ENCODE measurements around the gene ARHGAP15. TPM values are rescaled to one million over a fixed set of nuclear protein-coding genes. Genes with fewer than 3 reads are reported as not detected.

The ARHGAP15 gene
- total RNA-seq, 4 donors from 2014 or later: 1.2 to 6.0 (median 3.4) TPM

DNA sequence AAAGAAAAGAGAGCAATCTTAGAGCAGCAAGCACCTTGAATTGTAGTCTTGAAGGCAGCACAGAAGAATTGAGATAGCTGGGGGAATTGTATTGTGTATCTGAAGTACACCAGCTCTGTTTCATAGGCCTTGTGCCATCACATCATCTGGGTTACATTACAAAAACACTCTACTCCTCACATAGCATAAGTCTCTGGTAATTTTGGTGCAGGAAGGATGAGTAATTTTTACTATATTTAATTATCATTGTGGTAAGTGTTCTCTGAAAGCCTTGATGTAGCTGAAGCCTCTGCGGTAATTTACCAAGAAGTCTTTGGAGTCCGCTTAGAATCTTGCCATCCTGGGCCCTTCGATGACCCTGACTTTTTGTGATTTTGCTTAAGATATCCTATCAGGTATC lies 291.1 kb downstream of the ARHGAP15 start:
- no peaks in the 10 kb centered on the region for H3K9me3 ChIP-seq
- no peak overlapping the region for H3K4me3 ChIP-seq
- TF ChIP-seq, protein P1, sequence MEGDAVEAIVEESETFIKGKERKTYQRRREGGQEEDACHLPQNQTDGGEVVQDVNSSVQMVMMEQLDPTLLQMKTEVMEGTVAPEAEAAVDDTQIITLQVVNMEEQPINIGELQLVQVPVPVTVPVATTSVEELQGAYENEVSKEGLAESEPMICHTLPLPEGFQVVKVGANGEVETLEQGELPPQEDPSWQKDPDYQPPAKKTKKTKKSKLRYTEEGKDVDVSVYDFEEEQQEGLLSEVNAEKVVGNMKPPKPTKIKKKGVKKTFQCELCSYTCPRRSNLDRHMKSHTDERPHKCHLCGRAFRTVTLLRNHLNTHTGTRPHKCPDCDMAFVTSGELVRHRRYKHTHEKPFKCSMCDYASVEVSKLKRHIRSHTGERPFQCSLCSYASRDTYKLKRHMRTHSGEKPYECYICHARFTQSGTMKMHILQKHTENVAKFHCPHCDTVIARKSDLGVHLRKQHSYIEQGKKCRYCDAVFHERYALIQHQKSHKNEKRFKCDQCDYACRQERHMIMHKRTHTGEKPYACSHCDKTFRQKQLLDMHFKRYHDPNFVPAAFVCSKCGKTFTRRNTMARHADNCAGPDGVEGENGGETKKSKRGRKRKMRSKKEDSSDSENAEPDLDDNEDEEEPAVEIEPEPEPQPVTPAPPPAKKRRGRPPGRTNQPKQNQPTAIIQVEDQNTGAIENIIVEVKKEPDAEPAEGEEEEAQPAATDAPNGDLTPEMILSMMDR (IDR thresholded peaks at IDR 0.05): no peak
- TF ChIP-seq EP300 (IDR thresholded peaks at IDR 0.05): no peak
- TF ChIP-seq POLR2A (IDR thresholded peaks at IDR 0.05): no peak
- TF ChIP-seq POLR2AphosphoS5 (IDR thresholded peaks at IDR 0.05): no peak
- H3K27me3 ChIP-seq: no peaks in the 10 kb centered on the region
- H3K36me3 ChIP-seq: no peaks in the 10 kb centered on the region
- H3K27ac ChIP-seq: no peak overlapping the region
- DNase-seq (ENCODE audit: low spot score in 2 of 2): no peak
- WGBS: 54% methylated on average over 3 of the region's 3 CpGs
- no peaks in the 10 kb centered on the region for H3K4me1 ChIP-seq

DNA sequence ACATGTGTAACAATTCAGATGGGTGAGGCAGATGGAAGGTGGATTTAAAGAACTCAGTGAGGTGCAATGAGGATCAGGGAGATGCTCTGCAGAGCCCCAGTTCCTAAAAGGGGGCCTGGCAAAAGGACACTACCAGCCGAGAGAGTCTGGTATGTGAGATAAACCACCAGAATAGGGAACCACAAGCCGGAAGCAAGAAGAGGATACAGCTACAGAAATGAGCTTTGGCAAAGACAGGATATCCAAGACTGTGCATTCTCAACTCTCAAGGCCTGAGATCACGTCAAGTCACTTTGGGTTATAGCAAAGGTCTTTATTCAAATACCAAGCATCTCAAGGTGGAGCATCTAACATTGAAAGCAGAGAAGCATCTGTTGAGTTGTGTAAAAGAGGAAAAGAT lies 293.5 kb downstream of the ARHGAP15 start:
- Histone ChIP-seq H3K27me3 (no peaks in the 10 kb centered on the region), H3K4me3 (no peak overlapping the region), H3K9me3 (no peaks in the 10 kb centered on the region), H3K36me3 (no peaks in the 10 kb centered on the region), H3K4me1 (no peaks in the 10 kb centered on the region), H3K27ac (no peak overlapping the region)
- 79% methylated on average over 3 of the region's 3 CpGs for WGBS
- no peak for TF ChIP-seq POLR2A (IDR thresholded peaks at IDR 0.05)
- TF ChIP-seq, protein P1 (IDR thresholded peaks at IDR 0.05): no peak
- TF ChIP-seq EP300 (IDR thresholded peaks at IDR 0.05): no peak
- no peak for TF ChIP-seq POLR2AphosphoS5 (IDR thresholded peaks at IDR 0.05)
- DNase-seq (ENCODE audit: low spot score in 2 of 2): no peak

DNA sequence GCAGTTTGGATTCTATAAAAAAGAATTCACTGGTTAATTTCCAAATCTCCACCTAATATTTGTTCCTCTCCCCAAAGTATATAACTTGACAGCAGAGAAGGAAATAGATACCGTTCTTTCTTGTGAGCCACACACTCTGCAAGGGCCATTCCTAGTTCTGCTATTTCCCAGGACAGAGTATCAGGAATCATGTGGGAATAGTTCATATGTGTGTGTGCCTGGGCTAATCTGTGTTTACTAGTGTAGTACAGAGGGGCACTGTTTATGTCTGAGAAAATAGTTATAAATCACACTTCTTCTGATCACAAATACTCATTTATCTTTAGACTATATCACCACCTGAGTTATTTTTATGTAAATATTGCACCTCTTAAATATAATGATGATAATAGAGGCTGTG lies 296.7 kb downstream of the ARHGAP15 start:
- Histone ChIP-seq H3K4me1 (no peaks in the 10 kb centered on the region), H3K27ac (no peak overlapping the region), H3K9me3 (no peaks in the 10 kb centered on the region), H3K36me3 (no peaks in the 10 kb centered on the region), H3K4me3 (no peak overlapping the region), H3K27me3 (no peaks in the 10 kb centered on the region)
- no peak for DNase-seq (ENCODE audit: low spot score in 2 of 2)
- TF ChIP-seq POLR2A (IDR thresholded peaks at IDR 0.05): no peak
- TF ChIP-seq POLR2AphosphoS5 (IDR thresholded peaks at IDR 0.05): no peak
- TF ChIP-seq, protein P1 (IDR thresholded peaks at IDR 0.05): no peak
- no peak for TF ChIP-seq EP300 (IDR thresholded peaks at IDR 0.05)
- 79% methylated on average over 1 of the region's 1 CpG for WGBS

DNA sequence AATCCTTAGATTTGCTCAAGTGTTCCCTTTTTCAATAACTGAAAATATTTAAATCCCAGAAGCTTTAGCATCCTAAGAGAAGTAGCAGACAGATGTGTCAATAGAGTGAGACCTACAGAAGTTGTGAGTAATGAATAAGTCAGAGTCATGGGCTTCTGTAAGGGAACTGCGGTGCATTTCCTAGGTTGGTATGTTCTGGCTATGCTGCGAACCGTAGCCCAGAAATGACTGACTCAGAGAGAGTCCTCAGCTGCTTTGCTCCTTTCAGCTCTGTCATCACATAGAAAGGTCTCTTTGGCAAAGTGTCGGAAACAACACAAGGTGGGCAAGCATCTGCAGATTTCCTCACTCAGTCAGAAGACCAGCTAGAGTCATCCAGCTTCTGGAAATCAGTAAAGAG lies 297.1 kb downstream of the ARHGAP15 start:
- Histone ChIP-seq H3K27me3 (no peaks in the 10 kb centered on the region), H3K9me3 (no peaks in the 10 kb centered on the region), H3K27ac (no peak overlapping the region), H3K4me3 (no peak overlapping the region), H3K36me3 (no peaks in the 10 kb centered on the region), H3K4me1 (no peaks in the 10 kb centered on the region)
- no peak for DNase-seq (ENCODE audit: low spot score in 2 of 2)
- TF ChIP-seq POLR2AphosphoS5 (IDR thresholded peaks at IDR 0.05): no peak
- TF ChIP-seq POLR2A (IDR thresholded peaks at IDR 0.05): no peak
- no peak for TF ChIP-seq EP300 (IDR thresholded peaks at IDR 0.05)
- TF ChIP-seq, protein P1 (IDR thresholded peaks at IDR 0.05): no peak
- WGBS: 98% methylated on average over 4 of the region's 4 CpGs

DNA sequence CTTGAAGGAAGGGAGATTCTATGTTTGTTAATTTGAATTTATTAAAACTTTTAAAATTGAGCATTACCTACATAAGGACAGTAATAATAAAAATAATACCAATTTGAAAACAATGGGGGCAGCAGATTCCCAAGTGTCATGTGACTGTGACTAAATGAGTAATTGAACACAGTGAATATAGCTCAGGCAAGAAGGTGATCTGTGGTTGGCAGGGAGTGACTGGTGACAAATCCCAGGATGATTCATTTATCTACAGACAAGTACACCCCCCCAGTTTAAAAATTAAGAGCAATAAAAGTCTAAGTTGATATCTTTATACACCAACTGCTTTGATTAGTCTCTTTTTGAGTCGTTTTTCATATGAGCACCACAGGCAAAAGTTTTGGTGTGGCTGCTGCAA lies 299.5 kb downstream of the ARHGAP15 start:
- no peak for DNase-seq (ENCODE audit: low spot score in 2 of 2)
- Histone ChIP-seq H3K27me3 (no peaks in the 10 kb centered on the region), H3K27ac (no peak overlapping the region), H3K36me3 (no peaks in the 10 kb centered on the region), H3K4me1 (no peaks in the 10 kb centered on the region), H3K4me3 (no peak overlapping the region), H3K9me3 (no peaks in the 10 kb centered on the region)
- WGBS: 42% methylated on average over 1 of the region's 1 CpG
- TF ChIP-seq POLR2AphosphoS5 (IDR thresholded peaks at IDR 0.05) (no peak), POLR2A (IDR thresholded peaks at IDR 0.05) (no peak), EP300 (IDR thresholded peaks at IDR 0.05) (no peak)
- TF ChIP-seq, protein P1 (IDR thresholded peaks at IDR 0.05): no peak

All from suprapubic skin (tissue), 4 donors.